GM19438 (cell line): ENCODE data around the gene AJM1.
A peak's percentile ranks its signal among the peaks of the same experiment; 100 is the strongest.
"Not testable (repeated sequence)": the region's sequence is repeated elsewhere in the genome, so short reads cannot be mapped to it uniquely, and the experiment has no call there.

ENCODE experiments used
- ATAC-seq: cut with Tn5 transposase; IDR thresholded peaks from one replicate; pipeline ENCODE4 v1.9.1; 2021; ENCODE audit warnings: low read depth; ENCODE audit not compliant: unreplicated experiment

Gene AJM1

DNA sequence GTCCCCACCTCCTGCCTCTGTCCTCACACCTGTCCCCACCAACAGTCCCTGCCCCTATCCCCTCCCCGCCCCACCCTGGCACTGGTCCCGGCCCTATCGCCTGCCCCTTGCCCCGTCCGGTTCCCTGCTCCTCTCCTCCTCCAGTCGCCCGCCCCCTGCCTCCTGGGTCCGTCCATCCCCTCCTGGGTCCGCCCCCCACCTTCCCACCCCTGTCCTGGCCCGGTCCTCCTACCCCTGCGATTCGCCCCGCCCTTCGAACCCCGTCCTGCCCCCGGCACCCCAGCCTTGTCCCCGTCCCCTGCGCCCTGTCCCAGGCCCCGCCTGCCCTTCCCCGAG is 23.5 kb downstream of the AJM1 start:
- no peak for ATAC-seq

DNA sequence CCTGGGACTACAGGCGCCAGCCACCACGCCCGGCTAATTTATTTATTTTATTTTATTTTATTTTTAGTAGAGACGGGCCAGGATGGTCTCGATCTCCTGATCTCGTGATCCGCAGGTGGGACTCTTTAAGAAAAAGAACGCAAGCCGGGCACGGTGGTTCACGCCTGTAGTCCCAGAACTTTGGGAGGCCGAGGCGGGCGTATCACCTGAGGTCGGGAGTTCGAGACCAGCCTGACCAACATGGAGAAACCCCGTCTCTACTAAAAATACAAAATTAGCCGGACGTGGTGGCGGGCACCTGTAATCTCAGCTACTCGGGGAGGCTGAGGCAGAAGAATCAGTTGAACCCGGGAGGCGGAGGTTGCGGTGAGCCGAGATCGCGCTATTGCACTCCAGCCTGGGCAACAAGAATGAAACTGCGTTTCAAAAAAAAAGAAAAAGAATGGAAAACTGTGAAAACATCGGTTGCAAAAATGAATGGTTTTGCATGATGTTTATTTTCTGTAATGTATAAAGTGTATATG is 24.7 kb downstream of the AJM1 start:
- ATAC-seq: not testable (repeated sequence)

DNA sequence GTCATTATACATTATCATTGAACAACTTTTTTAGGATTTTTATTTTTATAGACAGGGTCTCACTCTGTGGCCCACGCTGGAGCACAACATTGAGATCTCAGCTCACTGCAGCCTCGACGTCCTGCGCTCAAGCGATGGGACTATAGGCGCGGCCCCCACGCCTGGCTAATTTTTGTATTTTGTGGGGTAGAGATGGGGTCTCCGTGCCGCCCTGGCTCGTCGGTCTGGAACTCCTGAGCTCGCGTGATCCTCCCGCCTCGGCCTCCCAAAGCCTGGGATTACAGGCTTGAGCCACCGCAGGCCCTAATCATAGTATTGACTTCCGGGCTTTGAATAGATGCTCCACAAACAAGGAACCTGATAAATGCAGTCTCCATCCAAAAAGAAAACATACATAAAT is 25.2 kb downstream of the AJM1 start:
- ATAC-seq: no peak

DNA sequence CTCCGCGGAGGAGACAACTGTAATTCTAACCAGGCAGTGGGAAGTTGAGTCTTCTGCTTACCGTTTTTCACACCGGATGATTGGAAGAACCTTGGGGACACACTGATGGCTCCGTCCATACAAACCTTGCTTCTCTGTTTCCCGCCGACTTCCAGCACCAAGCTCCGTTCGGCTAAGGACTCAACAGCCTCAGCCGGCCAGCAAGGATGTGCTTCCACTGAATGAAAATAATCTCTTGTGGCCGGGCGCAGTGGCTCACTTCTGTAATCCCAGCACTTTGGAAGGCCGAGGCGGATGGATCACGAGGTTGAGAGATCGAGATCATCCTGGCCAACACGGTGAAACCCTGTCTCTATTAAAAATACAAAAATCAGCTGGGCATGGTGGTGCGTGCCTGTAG is 25.6 kb downstream of the AJM1 start:
- no peak for ATAC-seq

DNA sequence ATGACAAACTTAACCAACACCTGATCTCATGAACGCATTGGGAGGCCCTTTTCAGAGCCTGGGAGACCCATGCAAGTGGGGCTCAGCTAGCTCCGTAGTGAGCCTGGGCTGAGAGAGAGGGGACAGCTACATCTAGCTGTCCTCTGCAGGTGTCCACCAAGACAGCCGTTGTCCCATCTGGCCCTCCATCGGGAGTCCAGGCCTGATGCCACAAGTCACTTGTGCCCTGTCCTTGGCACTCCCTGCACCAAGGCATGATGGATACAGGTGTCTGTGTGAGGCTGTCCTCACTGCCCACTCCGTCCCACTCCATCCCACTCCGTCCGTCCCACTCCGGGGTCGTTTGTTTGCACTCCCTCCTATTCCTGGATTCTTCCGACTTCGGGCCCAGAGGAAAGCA is 26.4 kb downstream of the AJM1 start:
- ATAC-seq: no peak

DNA sequence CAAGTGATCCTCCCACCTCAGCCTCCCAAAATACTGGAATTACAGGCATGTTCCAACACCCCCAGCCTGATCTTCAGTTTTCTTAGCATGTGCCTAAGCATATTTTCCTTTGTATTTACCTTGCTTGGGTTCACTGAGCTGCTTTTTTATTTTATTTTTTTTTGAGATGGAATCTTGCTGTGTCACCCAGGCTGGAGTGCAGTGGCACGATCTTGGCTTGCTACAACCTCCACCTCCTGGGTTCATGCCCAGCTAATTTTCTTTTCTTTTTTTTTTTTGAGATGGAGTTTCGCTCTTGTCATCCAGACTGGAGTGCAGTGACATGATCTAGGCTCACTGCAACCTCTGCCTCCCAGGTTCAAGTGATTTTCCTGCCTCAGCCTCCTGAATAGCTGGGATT is 27.3 kb downstream of the AJM1 start:
- not testable (repeated sequence) for ATAC-seq

DNA sequence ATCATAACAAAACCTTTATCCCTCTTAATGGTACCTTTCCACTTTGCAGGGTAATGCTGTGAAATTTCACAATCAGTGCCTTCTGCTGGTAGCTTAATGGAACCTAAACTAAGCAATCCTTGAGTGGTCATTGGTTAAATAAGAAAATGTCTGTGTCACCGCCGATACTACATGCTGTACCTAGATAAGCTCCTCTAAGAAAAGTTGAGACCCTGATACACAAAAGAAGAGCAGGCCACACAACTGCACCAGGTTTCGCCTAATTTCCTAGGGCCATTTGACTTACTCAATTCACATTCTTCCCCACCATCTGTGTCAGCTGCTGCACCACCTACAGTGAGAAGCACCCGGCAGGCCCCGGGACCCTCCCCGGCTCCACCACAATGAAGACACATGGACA is 32.9 kb downstream of the AJM1 start:
- ATAC-seq: no peak

DNA sequence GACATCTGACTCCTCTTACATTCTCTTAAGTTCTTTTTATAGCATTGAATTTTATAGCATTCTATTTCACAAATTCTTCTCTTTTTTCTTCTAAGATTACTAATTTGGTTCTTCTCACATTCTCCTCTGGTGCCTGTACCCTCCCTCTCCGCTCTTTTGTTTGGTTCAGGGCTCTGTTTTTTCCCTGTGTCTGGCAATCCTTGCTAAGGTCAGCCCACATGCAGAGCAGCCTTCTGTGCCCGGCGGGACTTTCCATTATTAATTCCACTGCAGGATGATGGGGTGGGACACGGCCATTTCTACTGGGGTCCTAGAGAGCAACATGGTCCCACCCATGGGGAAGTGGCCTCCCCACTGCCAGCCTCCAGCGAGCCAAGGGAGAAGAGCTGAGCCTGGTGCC is 34.2 kb downstream of the AJM1 start:
- ATAC-seq: no peak

DNA sequence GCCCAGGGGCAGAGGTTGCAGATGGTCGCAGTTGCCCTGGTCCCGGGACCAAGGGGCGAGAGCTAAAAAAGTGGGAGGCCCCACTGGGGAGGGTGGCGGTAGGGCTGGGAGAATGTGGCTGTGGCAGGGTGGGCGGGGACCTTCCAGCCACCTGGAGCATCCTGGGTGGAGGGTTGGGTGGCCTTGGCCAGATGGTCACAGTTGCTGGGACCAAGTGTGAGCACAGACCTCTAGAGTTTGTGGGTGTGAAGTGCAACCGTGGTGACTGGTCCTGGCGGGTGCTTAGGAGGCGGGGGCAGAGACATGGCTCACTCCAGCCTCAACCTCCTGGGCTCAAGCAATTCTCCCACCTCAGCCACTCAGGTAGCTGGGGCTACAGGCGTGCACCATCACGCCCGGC is 38.4 kb downstream of the AJM1 start:
- ATAC-seq: no peak

DNA sequence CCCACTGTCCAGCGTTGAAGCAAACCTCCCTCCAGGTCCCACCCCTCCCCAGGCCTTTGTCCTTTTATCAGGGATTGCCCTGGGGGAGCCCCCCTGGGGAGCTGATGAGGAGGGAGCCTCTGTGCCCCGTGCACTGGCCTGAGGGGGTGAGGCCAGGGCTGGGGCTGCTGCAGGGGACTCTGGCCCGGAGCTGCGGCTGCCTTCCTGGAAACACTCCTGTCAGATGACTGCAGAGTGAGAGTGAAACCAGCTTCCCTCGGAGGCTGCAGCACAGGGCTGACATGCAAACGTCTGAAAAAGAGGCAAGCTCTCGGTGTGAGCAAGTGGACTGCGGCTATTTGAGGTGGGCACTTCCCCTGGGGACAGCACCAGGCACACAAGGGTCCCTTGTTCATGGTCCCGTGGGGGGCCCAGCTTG is 39.4 kb downstream of the AJM1 start:
- no peak for ATAC-seq

DNA sequence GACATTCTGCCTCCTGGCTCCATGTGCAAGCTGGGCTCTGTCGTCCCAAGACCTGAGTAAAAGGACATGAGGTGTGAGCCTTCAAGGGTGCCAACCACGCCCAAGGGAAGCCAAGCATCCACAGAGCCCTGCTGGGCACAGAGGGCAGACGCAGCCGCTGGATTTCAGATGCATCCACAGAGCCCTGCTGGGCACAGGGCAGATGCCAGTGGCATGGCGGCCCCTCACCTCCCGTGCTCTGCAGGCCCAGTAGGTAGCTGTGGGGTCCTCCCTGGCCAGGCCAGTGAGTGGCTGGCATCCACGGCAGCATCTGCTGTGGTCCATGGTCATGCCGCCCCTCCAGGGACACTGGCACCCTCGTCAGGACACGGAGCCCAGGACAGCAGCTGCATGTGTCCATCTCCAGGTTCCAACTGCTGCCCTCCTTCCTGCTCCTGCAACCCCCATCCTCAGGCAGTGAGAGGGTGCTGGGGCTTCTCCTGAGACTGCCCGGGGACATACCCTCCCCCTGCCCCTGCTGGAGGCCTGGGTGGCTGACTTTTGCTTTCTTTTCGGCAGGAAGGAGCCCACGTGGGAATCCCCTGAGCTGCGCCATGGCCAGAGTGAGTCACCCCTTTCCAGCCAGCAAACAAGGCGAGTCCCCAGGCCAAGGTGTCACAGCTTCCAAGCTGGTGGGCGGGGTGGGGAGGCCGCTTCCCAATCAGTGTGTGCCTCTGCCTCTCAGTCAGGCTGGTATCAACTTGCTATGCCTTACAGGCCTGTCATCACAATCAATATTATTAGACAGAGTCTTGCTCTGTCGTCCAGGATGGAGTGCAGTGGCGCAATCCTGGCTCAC is 40.0 kb downstream of the AJM1 start:
- no peak for ATAC-seq

DNA sequence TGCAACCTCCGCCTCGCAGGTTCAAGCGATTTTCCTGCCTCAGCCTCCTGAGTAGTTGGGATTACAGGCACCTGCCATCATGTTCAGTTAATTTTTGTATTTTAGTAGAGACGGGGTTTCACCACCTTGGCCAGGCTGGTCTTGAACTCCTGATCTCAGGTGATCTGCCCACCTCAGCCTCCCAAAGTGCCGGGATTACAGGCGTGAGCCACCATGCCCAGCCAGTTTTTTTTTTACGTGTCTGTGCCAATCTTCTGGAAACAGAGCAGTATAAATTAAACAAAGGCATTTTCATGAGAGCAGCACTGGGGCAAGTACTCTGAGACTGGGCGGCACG is 40.6 kb downstream of the AJM1 start:
- ATAC-seq: not testable (repeated sequence)

DNA sequence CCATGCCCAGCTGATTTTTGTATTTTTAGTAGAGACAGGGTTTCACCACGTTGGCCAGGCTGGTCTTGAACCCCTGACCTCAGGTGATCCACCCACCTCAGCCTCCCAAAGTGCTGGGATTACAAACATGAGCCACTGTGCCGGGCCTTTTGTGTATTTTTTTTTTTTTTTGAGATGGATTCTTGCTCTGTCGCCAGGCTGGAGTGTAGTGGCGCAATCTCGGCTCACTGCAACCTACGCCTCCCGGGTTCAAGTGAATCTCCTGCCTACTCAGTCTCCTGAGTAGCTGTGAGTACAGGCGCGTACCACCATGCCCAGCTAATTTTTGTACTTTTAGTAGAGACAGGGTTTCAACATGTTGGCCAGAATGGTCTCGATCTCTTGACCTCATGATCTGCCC is 41.4 kb downstream of the AJM1 start:
- ATAC-seq: not testable (repeated sequence)

DNA sequence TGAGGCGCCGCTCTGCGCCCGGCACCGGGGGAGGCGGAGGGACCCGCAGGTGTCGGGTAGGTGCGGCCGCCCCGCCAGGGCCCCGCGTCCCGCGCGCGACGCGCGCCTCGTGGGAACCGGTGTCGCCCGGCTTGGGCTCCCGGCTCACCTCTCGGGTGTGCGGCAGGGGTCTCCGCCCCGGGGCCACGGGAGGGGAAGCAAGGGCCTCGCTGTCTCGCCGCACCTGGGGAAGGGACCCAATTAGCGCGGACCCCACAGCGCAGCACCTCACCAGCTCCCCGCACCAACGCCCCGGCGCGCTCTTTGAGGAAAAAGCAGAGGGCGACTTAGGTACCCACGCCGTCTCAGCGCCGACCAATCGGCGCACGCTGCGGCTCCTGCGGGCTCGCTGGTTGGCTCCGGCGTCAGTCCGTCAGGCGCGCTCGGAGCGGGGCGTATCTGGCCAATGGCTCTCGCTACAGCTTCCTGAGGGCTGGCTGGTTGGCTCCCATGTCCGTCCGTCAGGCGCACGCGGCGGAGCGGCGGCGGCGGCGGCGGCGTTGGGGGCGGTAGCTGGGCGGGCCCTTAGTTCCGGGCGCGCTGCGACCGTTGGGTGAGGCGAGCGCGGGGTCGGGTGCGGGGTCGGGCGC is 43.8 kb downstream of the AJM1 start, which contains the start of gene TRAF2:
TRAF2 (plus strand) TSS at position 567 of the 629 bp plus-strand sequence. CDS start 12,225 bp downstream, outside the sequence.
- ATAC-seq: peak; percentile 82

DNA sequence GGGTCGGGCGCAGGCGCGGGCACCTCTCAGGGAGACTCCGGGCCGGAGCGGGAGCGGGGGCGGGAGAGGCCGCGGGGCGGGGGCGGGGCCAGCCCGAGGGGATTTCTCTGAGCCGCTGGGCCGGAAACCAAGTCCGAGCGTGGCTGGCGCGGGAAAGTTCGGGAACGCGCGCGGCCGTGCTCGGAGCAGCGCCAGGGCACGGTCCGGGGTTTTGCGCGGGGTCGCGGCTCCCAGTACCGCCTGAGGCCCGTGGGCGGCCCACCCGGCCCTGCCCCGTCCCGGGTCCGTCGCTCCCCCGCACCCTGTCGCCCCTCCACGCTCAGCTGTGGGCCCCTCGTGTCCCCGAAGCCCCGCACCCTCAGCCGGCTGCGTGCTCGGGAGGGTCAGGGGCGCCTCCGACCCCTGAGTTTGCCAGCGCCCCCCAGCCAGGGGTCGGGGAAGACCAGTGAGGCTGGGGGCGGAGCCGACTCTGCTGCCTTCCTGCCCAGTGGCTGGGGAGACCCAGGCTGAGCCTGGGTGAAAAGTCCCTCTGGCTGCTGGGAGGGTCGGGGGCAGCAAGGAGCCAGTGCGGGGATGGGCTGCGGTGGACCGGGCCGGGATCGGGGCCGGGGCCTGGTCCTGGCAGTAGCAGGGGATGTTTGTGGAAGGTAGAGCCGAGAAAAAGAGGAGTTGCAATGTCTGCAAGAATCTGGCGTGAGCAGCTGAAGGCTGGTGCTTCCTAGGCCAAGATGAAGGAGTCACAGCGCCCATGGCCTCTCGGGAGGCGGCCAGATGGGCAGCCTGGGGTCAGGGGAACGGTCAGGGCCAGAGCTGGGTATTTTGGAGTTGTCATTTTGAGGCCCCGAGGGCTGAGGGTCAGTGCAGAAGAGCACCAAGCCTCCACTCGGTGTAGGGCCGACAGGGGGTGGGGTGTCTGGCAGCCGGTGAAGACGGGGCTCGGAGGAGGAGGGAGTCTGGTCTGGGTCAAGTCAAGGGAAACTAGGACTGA is 44.6 kb downstream of the AJM1 start:
- peak; percentile 28 for ATAC-seq

DNA sequence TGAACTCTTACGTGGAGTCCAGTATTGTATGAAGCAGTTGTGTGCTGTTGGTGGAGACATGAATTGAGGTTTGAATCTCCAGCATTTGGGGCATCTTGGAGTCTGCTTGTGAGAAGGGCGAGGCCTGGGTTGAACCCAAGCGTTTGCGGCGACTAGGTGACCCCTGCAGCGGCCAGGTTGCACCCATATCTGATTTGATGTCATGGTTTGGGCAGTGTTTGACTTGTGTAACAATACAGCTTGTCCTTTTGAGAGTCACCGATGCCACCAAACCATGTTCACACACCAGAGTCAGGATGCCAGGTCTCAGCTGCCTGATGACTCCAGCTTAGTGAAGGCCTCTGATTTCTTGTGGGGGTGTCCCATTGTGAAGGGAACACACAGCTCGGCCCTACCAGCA is 46.2 kb downstream of the AJM1 start:
- ATAC-seq: no peak

DNA sequence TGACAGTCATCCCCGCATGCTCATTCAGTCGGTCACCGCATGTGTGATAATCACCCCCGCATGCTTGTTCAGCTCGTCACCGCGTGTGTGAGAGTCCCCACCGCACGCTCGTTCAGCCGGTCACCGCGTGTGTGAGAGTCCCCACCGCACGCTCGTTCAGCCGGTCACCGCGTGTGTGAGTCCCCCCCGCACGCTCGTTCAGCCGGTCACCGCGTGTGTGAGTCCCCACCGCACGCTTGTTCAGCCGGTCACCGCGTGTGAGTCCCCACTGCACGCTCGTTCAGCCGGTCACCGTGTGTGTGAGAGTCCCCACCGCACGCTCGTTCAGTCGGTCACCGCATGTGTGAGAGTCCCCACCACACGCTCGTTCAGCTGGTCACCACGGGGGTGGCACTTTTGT is 47.6 kb downstream of the AJM1 start:
- no peak for ATAC-seq

DNA sequence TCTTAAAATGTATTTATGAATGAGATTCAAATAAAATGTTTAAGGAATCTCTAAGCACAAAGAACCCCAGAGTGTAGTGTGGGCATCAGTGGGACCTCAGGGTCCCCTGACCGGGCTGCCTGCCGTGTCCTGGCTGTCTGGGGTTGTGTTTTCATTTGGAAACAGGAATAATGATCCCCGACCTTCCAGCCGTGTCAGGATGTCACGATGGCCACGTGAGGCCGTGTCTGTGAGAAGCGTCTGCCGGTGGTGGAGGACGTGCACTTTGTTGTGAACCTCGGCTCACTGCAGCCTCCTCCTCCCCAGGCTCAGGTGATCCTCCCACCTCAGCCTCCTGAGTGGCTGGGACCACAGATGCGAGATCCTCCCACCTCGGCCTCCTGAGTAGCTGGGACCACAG is 48.4 kb downstream of the AJM1 start:
- no peak for ATAC-seq
